Neural cell (in vitro differentiated cells): ENCODE results near the gene TIMP4. TPM values are rescaled to one million over a fixed set of nuclear protein-coding genes. Genes with fewer than 3 reads are reported as not detected.

Experiments used
- H2AFZ ChIP-seq: fragments of 200-600, 300-800 bp; sonication (generic), shearing (Covaris generic); 2 replicates; pipeline ENCODE4 v1.6.0; 2014; ENCODE audit warnings: low read depth, mild to moderate bottlenecking, antibody characterized with exemption, low read length, moderate library complexity
- H3F3A ChIP-seq: fragments of 200-600 bp; shearing (Covaris generic); 2 replicates; pipeline ENCODE4 v1.6.1; 2016; ENCODE audit warnings: mild to moderate bottlenecking, moderate library complexity, mixed read lengths, antibody characterized with exemption, low read length; ENCODE audit not compliant: insufficient read depth, poor library complexity, severe bottlenecking
- H3K27ac ChIP-seq: fragments of 200-600, 300-800 bp; sonication (generic), shearing (Covaris generic); 2 replicates; pipeline ENCODE4 v1.5.1; 2014; ENCODE audit warnings: mild to moderate bottlenecking, low read length, moderate library complexity
- H3K27me3 ChIP-seq: fragments of 300-800, 200-600 bp; sonication (generic), shearing (Covaris generic); 2 replicates; pipeline ENCODE4 v1.6.0; 2014; ENCODE audit warnings: mild to moderate bottlenecking, low read depth, low read length, moderate library complexity; ENCODE audit not compliant: insufficient read depth
- H3K36me3 ChIP-seq: fragments of 300-800, 200-600 bp; sonication (generic), shearing (Covaris generic); 2 replicates; pipeline ENCODE4 v1.5.1; 2014; ENCODE audit warnings: mild to moderate bottlenecking, antibody characterized with exemption, low read length, moderate library complexity; ENCODE audit not compliant: insufficient read depth
- H3K4me2 ChIP-seq: fragments of 300-800, 200-600 bp; sonication (generic), shearing (Covaris generic); 2 replicates; pipeline ENCODE4 v1.6.0; 2014; ENCODE audit warnings: mild to moderate bottlenecking, low read length
- H3K4me3 ChIP-seq: fragments of 300-800, 200-600 bp; sonication (generic), shearing (Covaris generic); 2 replicates; pipeline ENCODE4 v1.5.1; 2014; ENCODE audit warnings: mild to moderate bottlenecking, low read length, moderate library complexity
- H3K79me2 ChIP-seq: fragments of 200-600 bp; shearing (Covaris generic); replicated peaks from 2 replicates; pipeline ENCODE4 v1.6.0; 2014; ENCODE audit warnings: mild to moderate bottlenecking, low read length, moderate library complexity; ENCODE audit not compliant: insufficient read depth
- H3K9ac ChIP-seq: fragments of 300-800, 200-600 bp; sonication (generic), shearing (Covaris generic); 2 replicates; pipeline ENCODE4 v1.6.1; 2016; ENCODE audit warnings: mild to moderate bottlenecking, low read length, mixed read lengths
- H3K9me2 ChIP-seq: fragments of 200-600 bp; shearing (Covaris generic); 2 replicates; pipeline ENCODE4 v1.6.1; 2016; ENCODE audit warnings: mild to moderate bottlenecking, low read length, mixed read lengths; ENCODE audit not compliant: insufficient read depth
- H3K9me3 ChIP-seq: fragments of 200-600, 300-800 bp; sonication (generic), shearing (Covaris generic); 2 replicates; pipeline ENCODE4 v1.6.1; 2016; ENCODE audit warnings: mild to moderate bottlenecking, mixed run types, low read length, moderate library complexity, mixed read lengths
- H4K20me1 ChIP-seq: fragments of 200-600 bp; shearing (Covaris generic); 2 replicates; pipeline ENCODE4 v1.6.1; 2016; ENCODE audit warnings: mild to moderate bottlenecking, mixed run types; ENCODE audit not compliant: insufficient read depth
- CTCF ChIP-seq: fragments of 450-650 bp; IDR thresholded peaks from 2 replicates; pipeline ENCODE4 v1.5.1; 2014; ENCODE audit warnings: antibody characterized with exemption, mild to moderate bottlenecking, moderate library complexity; ENCODE audit not compliant: poor library complexity, severe bottlenecking
- EP300 ChIP-seq: fragments of 450-650 bp; conservative IDR thresholded peaks from 2 replicates; pipeline ENCODE4 v1.6.1; 2014; ENCODE audit warnings: antibody characterized with exemption, mild to moderate bottlenecking, moderate library complexity; ENCODE audit not compliant: poor library complexity, severe bottlenecking
- EZH2 ChIP-seq: fragments of 200-600, 300-800 bp; shearing (Covaris generic), sonication (generic); IDR thresholded peaks from 2 replicates; pipeline ENCODE4 v1.6.1; 2014; ENCODE audit warnings: antibody characterized with exemption, low read length, borderline replicate concordance, mild to moderate bottlenecking; ENCODE audit not compliant: insufficient read depth, poor library complexity, severe bottlenecking
- MXI1 ChIP-seq: fragments of 450-650 bp; conservative IDR thresholded peaks from 2 replicates; pipeline ENCODE4 v1.6.1; 2014; ENCODE audit warnings: antibody characterized with exemption, mild to moderate bottlenecking; ENCODE audit not compliant: poor library complexity, severe bottlenecking
- POLR2AphosphoS5 ChIP-seq: IDR thresholded peaks from 2 replicates; pipeline ENCODE4 v1.6.1; 2012
- RAD21 ChIP-seq: fragments of 450-650 bp; conservative IDR thresholded peaks from 2 replicates; pipeline ENCODE4 v1.6.1; 2014; ENCODE audit warnings: antibody characterized with exemption, mild to moderate bottlenecking, moderate library complexity
- REST ChIP-seq: IDR thresholded peaks from 2 replicates; pipeline ENCODE4 v1.6.1; 2012; ENCODE audit warnings: borderline replicate concordance
- SMC3 ChIP-seq: fragments of 450-650 bp; conservative IDR thresholded peaks from 2 replicates; pipeline ENCODE4 v1.6.1; 2014; ENCODE audit warnings: antibody characterized with exemption, mild to moderate bottlenecking, moderate library complexity; ENCODE audit not compliant: poor library complexity
- TAF1 ChIP-seq: IDR thresholded peaks from 2 replicates; pipeline ENCODE4 v1.6.1; 2012; ENCODE audit warnings: low read depth
- polyA plus RNA-seq: library from polyadenylated mRNA; depleted of rRNA; stranded (reverse); fragments of >200 nt; gene quantifications from 2 replicates; pipeline ENCODE4 v1.2.3, GENCODE V29; 2014

The TIMP4 gene
- polyA plus RNA-seq, 1 donor from 2014 or later, result not detected

GRCh38 chr3:12179441-12179840, 20.7 kb upstream of the TIMP4 start:
- H3K9ac ChIP-seq, result no peak overlapping the region
- no peaks in the 10 kb centered on the region for H4K20me1 ChIP-seq
- no peak overlapping the region for H2AFZ ChIP-seq
- H3F3A ChIP-seq, result no peaks in the 10 kb centered on the region
- no peaks in the 10 kb centered on the region for H3K36me3 ChIP-seq
- H3K79me2 ChIP-seq, result no peaks in the 10 kb centered on the region
- no peaks in the 10 kb centered on the region for H3K27me3 ChIP-seq
- TF ChIP-seq RAD21 (no peak), EZH2 (no peak), CTCF (no peak), POLR2AphosphoS5 (no peak), TAF1 (no peak), REST (no peak), SMC3 (no peak), MXI1 (no peak), EP300 (no peak)
- no peaks in the 10 kb centered on the region for H3K9me2 ChIP-seq
- no peak overlapping the region for H3K27ac ChIP-seq
- no peaks in the 10 kb centered on the region for H3K9me3 ChIP-seq
- no peak overlapping the region for H3K4me2 ChIP-seq
- H3K4me3 ChIP-seq, result no peak overlapping the region

GRCh38 chr3:12178091-12178820, 19.5 kb upstream of the TIMP4 start:
- TF ChIP-seq EZH2 (no peak), EP300 (no peak), SMC3 (no peak), TAF1 (no peak), CTCF (no peak), MXI1 (no peak), POLR2AphosphoS5 (no peak)
- no peak overlapping the region for H2AFZ ChIP-seq
- H3K4me3 ChIP-seq, result no peak overlapping the region
- H3K9me2 ChIP-seq, result no peaks in the 10 kb centered on the region
- no peak overlapping the region for H3K9ac ChIP-seq
- no peaks in the 10 kb centered on the region for H3K27me3 ChIP-seq
- H4K20me1 ChIP-seq, result no peaks in the 10 kb centered on the region
- no peaks in the 10 kb centered on the region for H3F3A ChIP-seq
- no peak overlapping the region for H3K4me2 ChIP-seq
- H3K9me3 ChIP-seq, result no peaks in the 10 kb centered on the region
- H3K27ac ChIP-seq, result no peak overlapping the region
- H3K79me2 ChIP-seq, result no peaks in the 10 kb centered on the region
- no peaks in the 10 kb centered on the region for H3K36me3 ChIP-seq
